Tibial artery (tissue), 4 donors: ENCODE measurements around the gene ALDH4A1.

Experiments used
- DNase-seq, 2 donors: peaks; one replicate each; pipeline ENCODE4 v3.0.0-alpha.2; 2019
- H3K27ac ChIP-seq, 2 donors: fragments of 200-600 bp; sonication (generic) in 1 of 2; 1 replicate in 1 of 2; 2 replicates in 1 of 2; pipeline ENCODE4 v1.5.1; 2018 to 2019; ENCODE audit warnings: mild to moderate bottlenecking in 1 of 2
- H3K27me3 ChIP-seq, 2 donors: fragments of 200-600 bp; sonication (generic) in 1 of 2; one replicate each; pipeline versions ENCODE4 v1.5.1 to v1.6.0; 2016 to 2019
- H3K36me3 ChIP-seq, 3 donors: fragments of 200-600 bp; sonication (generic) in 2 of 3; one replicate each; pipeline ENCODE4 v1.5.1; 2016 to 2019; ENCODE audit warnings: mild to moderate bottlenecking in 2 of 3
- H3K4me1 ChIP-seq, 4 donors: fragments of 200-600 bp; sonication (generic) in 2 of 4; 1 replicate in 3 of 4; 2 replicates in 1 of 4; pipeline ENCODE4 v1.5.1; 2016 to 2019
- H3K4me3 ChIP-seq, 2 donors: fragments of 200-600 bp; sonication (generic) in 1 of 2; 1 replicate in 1 of 2; 2 replicates in 1 of 2; pipeline ENCODE4 v1.5.1; 2018 to 2019; ENCODE audit warnings: mild to moderate bottlenecking in 2 of 2
- H3K9me3 ChIP-seq, 3 donors: fragments of 200-600 bp; sonication (generic) in 1 of 3; one replicate each; pipeline ENCODE4 v1.5.1; 2016 to 2019
- CTCF ChIP-seq, 2 experiments: fragments of 200-600 bp in 1 of 2; fragments of 450-650 bp in 1 of 2; IDR thresholded peaks; one replicate each; pipeline ENCODE4 v1.5.1; 2017 to 2019; ENCODE audit warnings: antibody characterized with exemption in 2 of 2, mild to moderate bottlenecking in 1 of 2, moderate library complexity in 1 of 2
- intact Hi-C: fragments of 100-400 bp; cut with DNase I; formaldehyde crosslinking; loops from one replicate; pipeline ENCODE4 v1.15.0; 2023; ENCODE audit warnings: low total_unique reads

Gene ALDH4A1

GRCh38 chr1:18931730-18932129, 29.4 kb upstream of the ALDH4A1 start:
- DNase-seq, result no peak
- intact Hi-C loops, result no loop called here
- no peaks in the 10 kb centered on the region for H3K27me3 ChIP-seq
- peaks cover 8 to 67% (median 54%) of the 10 kb centered on the region in 4 donors for H3K4me1 ChIP-seq
- H3K36me3 ChIP-seq, result no peaks in the 10 kb centered on the region
- no peak overlapping the region for H3K27ac ChIP-seq
- no peaks in the 10 kb centered on the region for H3K9me3 ChIP-seq
- no peak for TF ChIP-seq CTCF (IDR thresholded peaks at IDR 0.05)
- H3K4me3 ChIP-seq, result no peak overlapping the region

- no peaks in the 10 kb centered on the region for H3K9me3 ChIP-seq
- no peak for TF ChIP-seq CTCF (IDR thresholded peaks at IDR 0.05)
- no peaks in the 10 kb centered on the region for H3K27me3 ChIP-seq
- no peak for DNase-seq
- no peak overlapping the region for H3K27ac ChIP-seq
- H3K4me3 ChIP-seq, result no peak overlapping the region
- H3K36me3 ChIP-seq, result no peaks in the 10 kb centered on the region
- H3K4me1 ChIP-seq, result peaks cover 8 to 67% (median 57%) of the 10 kb centered on the region in 4 donors
- intact Hi-C loops, result no loop called here
Observed at GRCh38 chr1:18929686-18930085, 27.3 kb upstream of the ALDH4A1 start.

- Histone ChIP-seq H3K4me3 (no peak overlapping the region), H3K27me3 (no peaks in the 10 kb centered on the region), H3K27ac (peak overlapping the region; percentile 85 to 86), H3K4me1 (peaks cover 8 to 74% (median 64%) of the 10 kb centered on the region in 4 donors), H3K36me3 (no peaks in the 10 kb centered on the region), H3K9me3 (no peaks in the 10 kb centered on the region)
- intact Hi-C loops, result no loop called here
- TF ChIP-seq CTCF (IDR thresholded peaks at IDR 0.05), result no peak
- no peak for DNase-seq
Observed at GRCh38 chr1:18928985-18929384, 26.6 kb upstream of the ALDH4A1 start.

GRCh38 chr1:18928406-18928805, 26.1 kb upstream of the ALDH4A1 start:
- peaks cover 8 to 76% (median 67%) of the 10 kb centered on the region in 4 donors for H3K4me1 ChIP-seq
- no peaks in the 10 kb centered on the region for H3K27me3 ChIP-seq
- peak overlapping the region; percentile 85 to 86 for H3K27ac ChIP-seq
- no peak overlapping the region for H3K4me3 ChIP-seq
- no peak for TF ChIP-seq CTCF (IDR thresholded peaks at IDR 0.05)
- no peaks in the 10 kb centered on the region for H3K9me3 ChIP-seq
- H3K36me3 ChIP-seq, result no peaks in the 10 kb centered on the region
- DNase-seq, result no peak
- intact Hi-C loops, result no loop called here

GRCh38 chr1:18927654-18928272, 25.4 kb upstream of the ALDH4A1 start:
- Histone ChIP-seq H3K27me3 (no peaks in the 10 kb centered on the region), H3K9me3 (no peaks in the 10 kb centered on the region), H3K4me1 (peaks cover 13 to 76% (median 70%) of the 10 kb centered on the region in 4 donors), H3K4me3 (no peak overlapping the region), H3K36me3 (no peaks in the 10 kb centered on the region), H3K27ac (peak overlapping the region; percentile 85 to 86)
- intact Hi-C loops, result no loop called here
- no peak for TF ChIP-seq CTCF (IDR thresholded peaks at IDR 0.05)
- no peak for DNase-seq
